ENCODE data around the gene FXYD1. TPM values are rescaled to one million over a fixed set of nuclear protein-coding genes. Genes with fewer than 3 reads are reported as not detected.
"Not testable (repeated sequence)": the region's sequence is repeated elsewhere in the genome, so short reads cannot be mapped to it uniquely, and the experiment has no call there.

The FXYD1 gene
- total RNA-seq, 1 experiment from 2014 or later, result not detected

- no peaks in the 10 kb centered on the region for H3K27me3 Mint-ChIP-seq (ENCODE audit: insufficient read depth, unreplicated experiment)
- intact Hi-C loops (cut with micrococcal nuclease), result loop anchor here (10.0 kb wide), 1 partner anchor 315 kb away; no protein-coding TSS in a partner anchor
- peaks cover 18% of the 10 kb centered on the region for H3K4me1 Mint-ChIP-seq (ENCODE audit: insufficient read depth, unreplicated experiment)
- no peak overlapping the region for H3K27ac Mint-ChIP-seq (ENCODE audit: low read depth, unreplicated experiment)
- H3K9me3 Mint-ChIP-seq (ENCODE audit: unreplicated experiment), result no peaks in the 10 kb centered on the region
- no peaks in the 10 kb centered on the region for H3K36me3 Mint-ChIP-seq (ENCODE audit: insufficient read depth, unreplicated experiment)
- ChIA-PET POLR2A (no interaction called here), CTCF (interaction anchor here (0.9 to 1.9 kb wide), 4 partner anchors 13 to 105 kb away, joined by 3 to 6 read pairs (median 5); partner anchors contain the start of gene FXYD3)
- TF ChIP-seq, protein P1, sequence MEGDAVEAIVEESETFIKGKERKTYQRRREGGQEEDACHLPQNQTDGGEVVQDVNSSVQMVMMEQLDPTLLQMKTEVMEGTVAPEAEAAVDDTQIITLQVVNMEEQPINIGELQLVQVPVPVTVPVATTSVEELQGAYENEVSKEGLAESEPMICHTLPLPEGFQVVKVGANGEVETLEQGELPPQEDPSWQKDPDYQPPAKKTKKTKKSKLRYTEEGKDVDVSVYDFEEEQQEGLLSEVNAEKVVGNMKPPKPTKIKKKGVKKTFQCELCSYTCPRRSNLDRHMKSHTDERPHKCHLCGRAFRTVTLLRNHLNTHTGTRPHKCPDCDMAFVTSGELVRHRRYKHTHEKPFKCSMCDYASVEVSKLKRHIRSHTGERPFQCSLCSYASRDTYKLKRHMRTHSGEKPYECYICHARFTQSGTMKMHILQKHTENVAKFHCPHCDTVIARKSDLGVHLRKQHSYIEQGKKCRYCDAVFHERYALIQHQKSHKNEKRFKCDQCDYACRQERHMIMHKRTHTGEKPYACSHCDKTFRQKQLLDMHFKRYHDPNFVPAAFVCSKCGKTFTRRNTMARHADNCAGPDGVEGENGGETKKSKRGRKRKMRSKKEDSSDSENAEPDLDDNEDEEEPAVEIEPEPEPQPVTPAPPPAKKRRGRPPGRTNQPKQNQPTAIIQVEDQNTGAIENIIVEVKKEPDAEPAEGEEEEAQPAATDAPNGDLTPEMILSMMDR (IDR thresholded peaks at IDR 0.05; ENCODE audit: unreplicated experiment), result no peak
- DNase-seq (ENCODE audit: unreplicated experiment), result no peak
- no TSS peak for BruUV-seq (replicated peaks)
- no peak overlapping the region for H3K4me3 Mint-ChIP-seq (ENCODE audit: unreplicated experiment)
These were observed 10.8 kb downstream of the FXYD1 start for GRCh38 chr19:35149463-35149862.

DNA sequence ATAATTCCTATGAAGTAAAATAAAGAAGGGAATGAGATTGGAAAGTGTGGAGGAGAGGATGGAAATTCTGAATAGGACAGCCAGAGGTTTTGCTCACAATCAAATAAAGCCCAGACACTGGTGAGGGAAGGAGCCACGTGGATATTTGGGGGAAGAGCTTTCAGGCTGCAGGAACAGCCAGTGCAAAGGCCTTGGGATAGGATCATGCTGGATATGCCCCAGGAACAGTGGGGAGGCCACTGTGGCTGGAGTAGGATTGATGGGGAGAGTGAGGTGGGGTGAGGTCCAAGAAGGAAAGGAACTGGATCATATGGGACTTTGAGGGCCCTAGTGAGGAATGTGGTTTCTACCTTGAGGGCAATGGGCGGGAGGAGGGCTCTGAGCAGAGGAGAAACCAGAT, 11.8 kb downstream of the FXYD1 start:
- ChIA-PET CTCF (no interaction called here), POLR2A (no interaction called here)
- no peak for DNase-seq (ENCODE audit: unreplicated experiment)
- H3K4me3 Mint-ChIP-seq (ENCODE audit: unreplicated experiment), result no peak overlapping the region
- H3K36me3 Mint-ChIP-seq (ENCODE audit: insufficient read depth, unreplicated experiment), result no peaks in the 10 kb centered on the region
- no peaks in the 10 kb centered on the region for H3K9me3 Mint-ChIP-seq (ENCODE audit: unreplicated experiment)
- H3K27me3 Mint-ChIP-seq (ENCODE audit: insufficient read depth, unreplicated experiment), result no peaks in the 10 kb centered on the region
- TF ChIP-seq, protein P1 (IDR thresholded peaks at IDR 0.05; ENCODE audit: unreplicated experiment), result no peak
- H3K4me1 Mint-ChIP-seq (ENCODE audit: insufficient read depth, unreplicated experiment), result peaks cover 11% of the 10 kb centered on the region
- no TSS peak for BruUV-seq (replicated peaks)
- H3K27ac Mint-ChIP-seq (ENCODE audit: low read depth, unreplicated experiment), result no peak overlapping the region
- intact Hi-C loops (cut with micrococcal nuclease), result loop anchor here (5.0 kb wide), 1 partner anchor 117 kb away; the partner anchor contains the start of gene USF2

DNA sequence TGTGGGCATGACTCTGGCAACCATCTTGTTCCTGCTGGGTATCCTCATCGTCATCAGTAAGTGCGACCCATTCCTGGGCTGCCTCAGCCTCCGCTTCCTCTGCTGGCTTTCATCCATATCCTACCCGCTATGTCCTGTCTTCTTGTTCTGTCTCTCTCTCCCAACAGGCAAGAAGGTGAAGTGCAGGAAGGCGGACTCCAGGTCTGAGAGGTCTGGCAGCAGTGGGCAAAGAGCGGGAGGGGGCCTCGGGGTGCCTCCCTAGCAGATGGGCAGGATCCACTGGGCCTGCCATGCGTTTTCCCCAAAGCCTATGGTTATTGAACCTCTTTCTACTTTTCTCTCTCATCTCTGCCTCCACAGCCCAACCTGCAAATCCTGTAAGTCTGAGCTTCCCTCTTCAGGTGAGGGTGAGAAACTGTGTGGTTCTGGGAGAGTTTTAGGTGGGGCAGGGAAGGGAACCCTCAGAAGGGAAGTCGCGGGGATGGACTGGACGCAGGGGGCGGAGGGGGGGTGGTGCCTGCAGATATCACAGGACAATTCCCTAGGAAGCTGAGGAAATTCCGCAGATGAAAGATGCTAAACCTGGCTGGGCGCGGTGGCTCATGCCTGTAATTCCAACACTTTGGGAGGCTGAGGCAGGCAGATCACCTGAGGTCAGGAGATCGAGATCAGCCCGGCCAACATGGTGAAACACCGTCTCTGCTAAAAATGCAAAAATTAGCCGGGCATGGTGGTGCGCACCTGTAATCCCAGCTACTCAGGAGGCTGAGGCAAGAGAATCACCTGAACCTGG, 12.8 kb downstream of the FXYD1 start:
- H3K27ac Mint-ChIP-seq (ENCODE audit: low read depth, unreplicated experiment), result no peak overlapping the region
- H3K4me3 Mint-ChIP-seq (ENCODE audit: unreplicated experiment), result no peak overlapping the region
- H3K27me3 Mint-ChIP-seq (ENCODE audit: insufficient read depth, unreplicated experiment), result no peaks in the 10 kb centered on the region
- no peaks in the 10 kb centered on the region for H3K36me3 Mint-ChIP-seq (ENCODE audit: insufficient read depth, unreplicated experiment)
- ChIA-PET CTCF (interaction anchor here (0.6 to 1.1 kb wide), 4 partner anchors 10 to 359 kb away, joined by 3 to 5 read pairs (median 4); no protein-coding TSS in a partner anchor), POLR2A (no interaction called here)
- BruUV-seq (replicated peaks), result no TSS peak
- no peak for DNase-seq (ENCODE audit: unreplicated experiment)
- no peaks in the 10 kb centered on the region for H3K9me3 Mint-ChIP-seq (ENCODE audit: unreplicated experiment)
- intact Hi-C loops (cut with micrococcal nuclease), result loop anchor here (5.0 kb wide), 1 partner anchor 116 kb away; the partner anchor contains the start of gene USF2
- H3K4me1 Mint-ChIP-seq (ENCODE audit: insufficient read depth, unreplicated experiment), result peaks cover 20% of the 10 kb centered on the region
- TF ChIP-seq, protein P1 (IDR thresholded peaks at IDR 0.05; ENCODE audit: unreplicated experiment), result no peak

DNA sequence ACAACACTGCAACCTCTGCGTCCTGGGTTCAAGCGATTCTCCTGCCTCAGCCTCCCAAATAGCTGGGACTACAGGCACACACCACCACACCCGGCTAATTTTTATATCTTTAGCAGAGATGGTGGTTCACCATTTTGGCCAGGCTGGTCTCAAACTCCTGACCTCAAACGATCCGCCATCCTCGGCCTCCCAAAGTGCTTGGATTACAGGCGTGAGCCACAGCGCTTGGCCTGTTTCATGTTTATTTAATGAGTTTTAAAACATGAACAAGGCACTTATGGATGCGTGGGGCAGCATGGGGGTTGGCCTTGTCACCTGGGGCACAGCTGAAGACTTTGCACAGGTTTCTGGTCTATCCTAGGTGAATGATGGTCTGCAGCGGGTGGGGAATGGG, 14.5 kb downstream of the FXYD1 start:
- not testable (repeated sequence) for BruUV-seq (replicated peaks); H3K27me3 Mint-ChIP-seq (ENCODE audit: insufficient read depth, unreplicated experiment); H3K9me3 Mint-ChIP-seq (ENCODE audit: unreplicated experiment); H3K36me3 Mint-ChIP-seq (ENCODE audit: insufficient read depth, unreplicated experiment); DNase-seq (ENCODE audit: unreplicated experiment)
- POLR2A ChIA-PET, result interaction anchor here (0.6 to 2.7 kb wide), 3 partner anchors 10 to 30 kb away, joined by 4 to 9 read pairs (median 4); partner anchors contain the start of gene FXYD7
- peak overlapping the region; percentile 70 for H3K27ac Mint-ChIP-seq (ENCODE audit: low read depth, unreplicated experiment)
- peak overlapping the region; percentile 99 for H3K4me3 Mint-ChIP-seq (ENCODE audit: unreplicated experiment)
- CTCF ChIA-PET, result interaction anchor here (0.7 to 2.0 kb wide), 5 partner anchors 17 to 109 kb away, joined by 3 to 9 read pairs (median 5); no protein-coding TSS in a partner anchor
- peaks cover 22% of the 10 kb centered on the region for H3K4me1 Mint-ChIP-seq (ENCODE audit: insufficient read depth, unreplicated experiment)
- intact Hi-C loops (cut with micrococcal nuclease), result loop anchor here (5.0 kb wide), 1 partner anchor 114 kb away; the partner anchor contains the start of gene USF2

All from MCF 10A (cell line).